GM23248 (cell line): Measurements from ENCODE around the gene PTPRN2.

Experiments used
- EZH2 ChIP-seq: fragments of 200-600 bp; sonication (generic); IDR thresholded peaks from 2 replicates; pipeline ENCODE4 v1.6.1; 2018; ENCODE audit warnings: antibody characterized with exemption, mild to moderate bottlenecking; ENCODE audit not compliant: insufficient read depth, poor library complexity, severe bottlenecking
- EZH2phosphoT487 ChIP-seq: fragments of 200-600 bp; sonication (generic); IDR thresholded peaks from 2 replicates; pipeline ENCODE4 v1.6.1; 2018; ENCODE audit warnings: antibody characterized with exemption, moderate library complexity, mild to moderate bottlenecking, low read depth; ENCODE audit not compliant: insufficient read depth

GRCh38 chr7:158579662-158580646 lies 7.7 kb downstream of the PTPRN2 start:
- TF ChIP-seq EZH2phosphoT487 (no peak), EZH2 (no peak)
